K562 (cell line): ENCODE data around the gene NLK. TPM values are rescaled to one million over a fixed set of nuclear protein-coding genes. Genes with fewer than 3 reads are reported as not detected.

ENCODE experiments used
- ATAC-seq: fragments of 200-7000 bp; cut with Tn5 transposase; 3 replicates; pipeline ENCODE4 v1.9.1; 2020; ENCODE audit warnings: moderate library complexity
- BruUV-seq: library from RNA; stranded (reverse); fragments of 400-500 nt; replicated peaks from 2 replicates; lab custom pipeline; 2021; lab: Mats Ljungman, UMichigan
- CTCF ChIA-PET: fragments of 300-600 bp; formaldehyde crosslinking; extraction: SDS; loops from one replicate; lab custom pipeline; 2021; ENCODE audit warnings: low intra/inter-chr PET ratio; lab: Yijun Ruan, JAX
- POLR2A ChIA-PET: fragments of 300-600, 350-650 bp; sonication (Branson Sonifier 250); formaldehyde crosslinking; extraction: SDS; loops from one replicate; lab custom pipeline; 2021; ENCODE audit warnings: antibody characterized with exemption, inconsistent platforms; lab: Yijun Ruan, JAX
- DNase-seq, 4 experiments: peaks; one replicate each; pipeline versions ENCODE4 v3.0.0 to v3.0.0-alpha.2; 2011 to 2018; ENCODE audit warnings: low spot score in 3 of 4, mixed read lengths in 3 of 4; ENCODE audit errors: extremely low read depth in 1 of 4
- FAIRE-seq: peaks from 2 replicates; lab custom pipeline; 2011; peaks lifted over from hg19 to GRCh38; lab: Jason Lieb, UNC
- H2AFZ ChIP-seq: 2 replicates; pipeline ENCODE4 v1.6.0; 2011; ENCODE audit warnings: low read depth, low read length, control low read depth, inconsistent platforms
- H3K27ac ChIP-seq: fragments of 200-600 bp; 3 replicates; pipeline ENCODE4 v1.8.0; 2011; ENCODE audit warnings: low read depth, mild to moderate bottlenecking, control low read depth, inconsistent platforms, low read length, moderate library complexity, mixed read lengths; ENCODE audit errors: extremely low read depth
- H3K27me3 ChIP-seq, 2 experiments: fragments of 300-600 bp in 1 of 2; 2 replicates in 1 of 2; 3 replicates in 1 of 2; pipeline versions ENCODE4 v1.6.0 to v1.8.0; 2011; ENCODE audit warnings: inconsistent platforms in 2 of 2, low read length in 2 of 2, mild to moderate bottlenecking in 1 of 2, mixed read lengths in 1 of 2, moderate library complexity in 1 of 2; ENCODE audit not compliant: control insufficient read depth in 2 of 2, insufficient read depth in 2 of 2
- H3K36me3 ChIP-seq: fragments of 300-600 bp; 3 replicates; pipeline ENCODE4 v1.8.0; 2011; ENCODE audit warnings: mild to moderate bottlenecking, low read length, inconsistent platforms; ENCODE audit not compliant: control insufficient read depth, insufficient read depth
- H3K4me1 ChIP-seq, 2 experiments: fragments of 200-600 bp in 1 of 2; replicated peaks in 1 of 2; 2 replicates in 1 of 2; 3 replicates in 1 of 2; pipeline versions ENCODE4 v1.5.1 to v1.8.0; 2011; ENCODE audit warnings: inconsistent platforms in 2 of 2, low read length in 2 of 2, mild to moderate bottlenecking in 1 of 2, mixed read lengths in 1 of 2, moderate library complexity in 1 of 2; ENCODE audit not compliant: control insufficient read depth in 2 of 2, insufficient read depth in 2 of 2
- H3K4me2 ChIP-seq: 2 replicates; pipeline ENCODE4 v1.6.1; 2011; ENCODE audit warnings: low read length, control low read depth, inconsistent platforms, mixed read lengths; ENCODE audit not compliant: insufficient read depth
- H3K4me3 ChIP-seq: fragments of 200-600 bp; sonication (generic), shearing (Covaris generic); 2 replicates; pipeline ENCODE4 v1.5.1; 2016; ENCODE audit warnings: control low read depth, inconsistent platforms
- H3K79me2 ChIP-seq: fragments of 200-600 bp; 3 replicates; pipeline ENCODE4 v1.8.0; 2011; ENCODE audit warnings: low read length, inconsistent platforms; ENCODE audit not compliant: control insufficient read depth, insufficient read depth
- H3K9ac ChIP-seq, 2 experiments: 2 replicates each; pipeline versions ENCODE4 v1.6.0 to v1.6.1; 2011; ENCODE audit warnings: low read depth in 2 of 2, low read length in 2 of 2, control low read depth in 1 of 2, inconsistent platforms in 1 of 2, mild to moderate bottlenecking in 1 of 2, mixed read lengths in 1 of 2; ENCODE audit not compliant: insufficient read depth in 1 of 2
- H3K9me1 ChIP-seq: one replicate; pipeline ENCODE4 v1.6.0; 2011; ENCODE audit warnings: inconsistent platforms, mild to moderate bottlenecking, low read length, moderate library complexity; ENCODE audit not compliant: control insufficient read depth, insufficient read depth
- H3K9me3 ChIP-seq: replicated peaks from 2 replicates; pipeline ENCODE4 v1.5.1; 2011; ENCODE audit warnings: low read depth, low read length, inconsistent platforms; ENCODE audit not compliant: control insufficient read depth, insufficient read depth
- H4K20me1 ChIP-seq: replicated peaks from 2 replicates; pipeline ENCODE4 v1.6.1; 2011; ENCODE audit warnings: low read length, inconsistent platforms, mixed read lengths; ENCODE audit not compliant: control insufficient read depth, insufficient read depth
- BCL6 ChIP-seq: fragments of 250-450 bp; sonication (Bioruptor Pico); IDR thresholded peaks from 2 replicates; pipeline ENCODE4 v1.4.0; 2020
- BCOR ChIP-seq: fragments of 450-650 bp; IDR thresholded peaks from 2 replicates; pipeline ENCODE4 v1.6.1; 2016
- BMI1 ChIP-seq: fragments of 150-350 bp; IDR thresholded peaks from 2 replicates; pipeline ENCODE4 v1.6.1; 2014; ENCODE audit warnings: low read length
- C11orf30 ChIP-seq: fragments of 450-650 bp; IDR thresholded peaks from 2 replicates; pipeline ENCODE4 v1.6.1; 2016; ENCODE audit warnings: low read depth, mild to moderate bottlenecking
- CHD1 ChIP-seq: fragments of 200-600 bp; sonication (generic); IDR thresholded peaks from one replicate; pipeline ENCODE4 v1.6.1; 2012; ENCODE audit warnings: mild to moderate bottlenecking, moderate library complexity, low read length, inconsistent platforms
- FOXK1 ChIP-seq: sonication (generic); formaldehyde crosslinking; IDR thresholded peaks from 2 replicates; pipeline ENCODE4 v1.8.0; 2022; ENCODE audit warnings: missing genetic modification reagents, mild to moderate bottlenecking, borderline replicate concordance
- KDM1A ChIP-seq, 2 experiments: fragments of 450-650 bp; IDR thresholded peaks; 2 replicates each; pipeline ENCODE4 v1.6.1; 2016; ENCODE audit warnings: mild to moderate bottlenecking in 2 of 2
- KLF10 ChIP-seq: fragments of 250-450 bp; sonication (Bioruptor Pico); IDR thresholded peaks from 2 replicates; pipeline ENCODE4 v1.6.1; 2021; ENCODE audit warnings: matching md5 sums
- MEIS2 ChIP-seq: fragments of 450-650 bp; IDR thresholded peaks from 2 replicates; pipeline ENCODE4 v1.6.1; 2014; ENCODE audit warnings: mild to moderate bottlenecking; ENCODE audit not compliant: partially characterized antibody
- MYNN ChIP-seq, 2 experiments: sonication (generic); formaldehyde crosslinking in 1 of 2; IDR thresholded peaks; 2 replicates each; pipeline versions ENCODE4 v1.5.0 to v1.6.1; 2016 to 2020; ENCODE audit warnings: antibody characterized with exemption in 1 of 2, missing genetic modification reagents in 1 of 2
- PHB ChIP-seq: fragments of 250-450 bp; sonication (Bioruptor Pico); IDR thresholded peaks from 2 replicates; pipeline ENCODE4 v1.5.0; 2021
- ZNF224 ChIP-seq: sonication (generic); formaldehyde crosslinking; IDR thresholded peaks from 2 replicates; pipeline ENCODE4 v1.8.0; 2022; ENCODE audit warnings: mild to moderate bottlenecking, missing genetic modification reagents
- ZNF24 ChIP-seq: fragments of 450-650 bp; IDR thresholded peaks from 2 replicates; pipeline ENCODE4 v1.6.1; 2016
- WGBS: fragments of 100-300 bp; shearing (Covaris generic); methylation state at CpG from one replicate; pipeline ENCODE4 v1.1.6; 2016; ENCODE audit warnings: low coverage, mixed read lengths; ENCODE audit not compliant: insufficient coverage; ENCODE audit errors: missing lambda C conversion rate; 5-methylcytosine and 5-hydroxymethylcytosine counted together
- in situ Hi-C: fragments of 300-500 bp; cut with MboI; formaldehyde crosslinking; loops from 4 replicates; pipeline ENCODE4 v1.15.0; 2018; ENCODE audit warnings: inconsistent platforms, mixed read lengths
- intact Hi-C: fragments of 100-400 bp; cut with micrococcal nuclease; formaldehyde crosslinking; loops from 2 replicates; pipeline ENCODE4 v1.14.2; 2022
- polyA plus RNA-seq, 8 experiments: library from polyadenylated mRNA; depleted of rRNA in 4 of 8; stranded (reverse) in 5 of 8; unstranded in 3 of 8; fragments of >200 nt; fragmentation: Nextera tagmentation in 2 of 8; fragmentation: Illumina TruSeq in 1 of 8; extraction: Ambion mirVana in 2 of 8; extraction: Trizol in 1 of 8; gene quantifications; 2 replicates each; pipeline versions ENCODE4 v1.2.1 to v1.2.3, GENCODE V29; 2011 to 2014; ENCODE audit warnings: inconsistent platforms in 1 of 8, missing spikeins in 1 of 8
- total RNA-seq, 7 experiments: library from RNA; depleted of rRNA in 6 of 7; stranded (reverse); fragments of >200 nt in 6 of 7; fragmentation: Illumina TruSeq in 2 of 7; extraction: Trizol in 2 of 7; gene quantifications; 2 replicates each; pipeline versions ENCODE4 v1.2.1 to v1.2.3, GENCODE V29; 2011 to 2021; ENCODE audit warnings: low replicate concordance in 1 of 7
- TF ChIP-seq, protein P1 (sequence below), 2 experiments: IDR thresholded peaks in 1 of 2; conservative IDR thresholded peaks in 1 of 2; 2 replicates each; pipeline ENCODE4 v1.6.1; 2016; ENCODE audit warnings: low read depth in 2 of 2, mild to moderate bottlenecking in 1 of 2, missing compliant biosample characterization in 1 of 2, missing genetic modification characterization in 1 of 2, moderate library complexity in 1 of 2

NLK gene
- total and polyA plus RNA-seq, 9 of the 15 experiments (the other 6 are each of a cell fraction or from before 2014, with no cell fraction given): 10.9 to 59.6 (median 26.7) TPM

DNA sequence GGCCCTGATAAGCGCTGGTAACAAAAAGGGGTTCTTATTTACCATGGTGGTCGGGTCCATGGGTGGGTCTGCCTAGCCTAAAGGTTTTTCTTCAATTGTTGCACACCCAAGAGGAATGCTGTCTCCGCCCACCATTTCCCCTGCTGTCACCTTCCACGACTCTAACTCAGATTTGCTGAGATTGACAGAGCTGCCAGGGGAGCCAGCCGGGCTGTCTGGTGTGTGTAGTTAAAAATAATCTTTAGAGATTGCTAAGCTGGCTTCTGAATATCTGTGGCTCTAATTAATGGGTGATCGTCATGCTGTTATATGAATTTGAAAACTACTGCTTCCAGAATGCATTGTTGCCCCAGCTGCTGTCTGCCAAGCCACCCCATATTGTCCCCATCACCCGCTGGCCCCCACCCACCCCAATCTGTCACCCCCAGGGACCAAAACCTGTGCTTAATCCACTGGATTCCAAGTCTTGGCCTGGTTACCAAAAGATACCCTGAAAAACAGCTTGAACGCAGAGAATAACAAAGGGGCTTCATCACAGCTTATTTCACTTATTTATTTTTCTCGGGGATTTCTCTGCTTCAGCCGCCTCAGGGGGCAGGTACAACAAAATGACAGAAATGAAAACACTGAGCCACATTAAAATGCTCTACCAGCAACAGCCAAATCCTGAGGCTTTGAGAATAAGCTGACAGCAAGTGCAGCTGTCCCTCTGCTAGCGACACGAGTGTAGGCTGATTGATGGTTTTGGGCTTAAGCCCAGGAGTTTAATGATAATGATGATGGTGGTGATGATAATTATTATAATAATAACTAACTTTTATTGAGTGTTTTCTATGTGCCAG, 46.1 kb upstream of the NLK start:
- H3K9me3 ChIP-seq: no peaks in the 10 kb centered on the region
- in situ Hi-C loops: no loop called here
- TF ChIP-seq FOXK1: no peak
- TF ChIP-seq CHD1: no peak
- TF ChIP-seq, protein P1, sequence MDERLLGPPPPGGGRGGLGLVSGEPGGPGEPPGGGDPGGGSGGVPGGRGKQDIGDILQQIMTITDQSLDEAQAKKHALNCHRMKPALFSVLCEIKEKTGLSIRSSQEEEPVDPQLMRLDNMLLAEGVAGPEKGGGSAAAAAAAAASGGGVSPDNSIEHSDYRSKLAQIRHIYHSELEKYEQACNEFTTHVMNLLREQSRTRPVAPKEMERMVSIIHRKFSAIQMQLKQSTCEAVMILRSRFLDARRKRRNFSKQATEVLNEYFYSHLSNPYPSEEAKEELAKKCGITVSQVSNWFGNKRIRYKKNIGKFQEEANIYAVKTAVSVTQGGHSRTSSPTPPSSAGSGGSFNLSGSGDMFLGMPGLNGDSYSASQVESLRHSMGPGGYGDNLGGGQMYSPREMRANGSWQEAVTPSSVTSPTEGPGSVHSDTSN (CRISPR knock-in tag; IDR thresholded peaks at IDR 0.05; ENCODE audit: low read depth): no peak
- TF ChIP-seq, protein P1 (tag; conservative IDR thresholded peaks at IDR 0.05; ENCODE audit: low read depth): peak; percentile 66
- TF ChIP-seq C11orf30: no peak
- TF ChIP-seq ZNF224: no peak
- TF ChIP-seq KLF10 (CRISPR knock-in tag): no peak
- no peak for TF ChIP-seq BCOR
- no peak for TF ChIP-seq BMI1
- no peak for TF ChIP-seq ZNF24
- no peak for TF ChIP-seq MYNN (IDR thresholded peaks at IDR 0.05)
- TF ChIP-seq MYNN (CRISPR knock-in tag; IDR thresholded peaks at IDR 0.05): no peak
- no peak for TF ChIP-seq PHB (CRISPR knock-in tag)
- TF ChIP-seq KDM1A (IDR thresholded peaks at IDR 0.05): peak in 1 of 2 experiments; percentile 51; a peak in 1 of 4 replicates
- TF ChIP-seq MEIS2: peak; percentile 60
- no peak for TF ChIP-seq BCL6 (CRISPR knock-in tag)
- no peaks in the 10 kb centered on the region for H3K36me3 ChIP-seq
- no peak overlapping the region for H3K4me3 ChIP-seq
- FAIRE-seq: no peak
- no peak for ATAC-seq
- no peak overlapping the region for H3K4me2 ChIP-seq
- CTCF ChIA-PET: no interaction called here
- DNase-seq: no peak
- no peak overlapping the region for H2AFZ ChIP-seq
- H3K9me1 ChIP-seq: no peaks in the 10 kb centered on the region
- H3K9ac ChIP-seq: no peak overlapping the region
- no peak overlapping the region for H3K27ac ChIP-seq
- POLR2A ChIA-PET: interaction anchor here (0.6 to 3.4 kb wide), 3 partner anchors 9 to 907 kb away, joined by 4 to 12 read pairs (median 5); no protein-coding TSS in a partner anchor
- intact Hi-C loops: no loop called here
- no peaks in the 10 kb centered on the region for H3K79me2 ChIP-seq
- no TSS peak for BruUV-seq
- no peaks in the 10 kb centered on the region for H4K20me1 ChIP-seq
- 41% methylated on average over 10 of the region's 12 CpGs for WGBS
- no peaks in the 10 kb centered on the region; a peak in 1 of 5 replicates for H3K27me3 ChIP-seq
- H3K4me1 ChIP-seq: peaks cover 0 to 16% of the 10 kb centered on the region in 2 experiments; a peak in 3 of 5 replicates
